OCI-LY7 (cell line): Measurements from ENCODE around the gene TRRAP. TPM values are rescaled to one million over a fixed set of nuclear protein-coding genes. Genes with fewer than 3 reads are reported as not detected.

Experiments used
- BruUV-seq: library from RNA; stranded (reverse); fragments of 400-500 nt; replicated peaks from 2 replicates; lab custom pipeline; 2021; lab: Mats Ljungman, UMichigan
- CTCF ChIA-PET: fragments of 300-600 bp; sonication (Branson Sonifier 250); formaldehyde crosslinking; loops from one replicate; lab custom pipeline; 2022; ENCODE audit warnings: antibody characterized with exemption; ENCODE audit not compliant: unreplicated experiment; lab: Charles Lee
- POLR2A ChIA-PET: fragments of 300-600 bp; sonication (Branson Sonifier 250); formaldehyde crosslinking; loops from one replicate; lab custom pipeline; 2022; ENCODE audit warnings: antibody characterized with exemption; lab: Charles Lee
- DNase-seq: peaks from one replicate; pipeline ENCODE4 v3.0.0-alpha.2; 2015; ENCODE audit warnings: low spot score
- H2AFZ ChIP-seq: fragments of 200-600 bp; sonication (generic), shearing (Covaris generic); 2 replicates; pipeline ENCODE4 v1.6.1; 2014; ENCODE audit warnings: mild to moderate bottlenecking, antibody characterized with exemption, low read length, moderate library complexity
- H3K27ac ChIP-seq: fragments of 200-600 bp; sonication (generic); 2 replicates; pipeline ENCODE4 v1.5.1; 2014; ENCODE audit warnings: mixed run types, low read depth, mild to moderate bottlenecking, moderate library complexity, low read length, inconsistent platforms; ENCODE audit not compliant: poor library complexity, severe bottlenecking
- H3K36me3 ChIP-seq: fragments of 200-600 bp; sonication (generic); 2 replicates; pipeline ENCODE4 v1.6.1; 2014; ENCODE audit warnings: mild to moderate bottlenecking, antibody characterized with exemption, low read length, moderate library complexity, mixed read lengths; ENCODE audit not compliant: insufficient read depth
- H3K4me1 ChIP-seq: fragments of 200-600 bp; sonication (generic); 2 replicates; pipeline ENCODE4 v1.5.1; 2014; ENCODE audit warnings: mild to moderate bottlenecking, low read length; ENCODE audit not compliant: insufficient read depth, poor library complexity, severe bottlenecking
- H3K4me2 ChIP-seq: fragments of 200-600 bp; sonication (generic); 2 replicates; pipeline ENCODE4 v1.6.1; 2014; ENCODE audit warnings: mild to moderate bottlenecking, low read length
- H3K4me3 ChIP-seq: fragments of 200-600 bp; sonication (generic); 2 replicates; pipeline ENCODE4 v1.5.1; 2014; ENCODE audit warnings: mild to moderate bottlenecking, low read depth, low read length; ENCODE audit not compliant: poor library complexity, severe bottlenecking
- H3K79me2 ChIP-seq: fragments of 200-600 bp; sonication (generic); 2 replicates; pipeline ENCODE4 v1.6.1; 2016; ENCODE audit warnings: low read depth, mild to moderate bottlenecking, low read length, moderate library complexity, mixed read lengths; ENCODE audit not compliant: insufficient read depth
- H3K9me2 ChIP-seq: fragments of 200-600 bp; sonication (generic); 2 replicates; pipeline ENCODE4 v1.6.1; 2016; ENCODE audit warnings: mild to moderate bottlenecking, low read length, mixed read lengths; ENCODE audit not compliant: insufficient read depth
- H3K9me3 ChIP-seq: fragments of 200-600 bp; sonication (generic); 2 replicates; pipeline ENCODE4 v1.6.1; 2014; ENCODE audit warnings: mild to moderate bottlenecking, mixed run types, low read length, mixed read lengths
- H4K20me1 ChIP-seq: fragments of 200-600 bp; sonication (generic); 2 replicates; pipeline ENCODE4 v1.6.1; 2014; ENCODE audit warnings: mild to moderate bottlenecking, antibody characterized with exemption, low read length, moderate library complexity, mixed read lengths; ENCODE audit not compliant: insufficient read depth
- EZH2phosphoT487 ChIP-seq: fragments of 200-600 bp; sonication (generic); IDR thresholded peaks from 2 replicates; pipeline ENCODE4 v1.6.1; 2018; ENCODE audit warnings: low read depth, borderline replicate concordance, mild to moderate bottlenecking, mixed run types, antibody characterized with exemption, low read length, moderate library complexity, mixed read lengths
- intact Hi-C: fragments of 100-400 bp; cut with micrococcal nuclease; formaldehyde crosslinking; loops from one replicate; pipeline ENCODE4 v1.10.0; 2022; ENCODE audit not compliant: unreplicated experiment
- total RNA-seq, 2 experiments: library from RNA; depleted of rRNA in 1 of 2; stranded (reverse); fragments of >200 nt in 1 of 2; shearing (Covaris generic) in 1 of 2; gene quantifications; 2 replicates each; pipeline ENCODE4 v1.2.3, GENCODE V29; 2014 to 2022
- TF ChIP-seq, protein P1 (sequence below): fragments of 200-600 bp; sonication (generic); conservative IDR thresholded peaks from 2 replicates; pipeline ENCODE4 v1.5.1; 2014; ENCODE audit warnings: mild to moderate bottlenecking, antibody characterized with exemption, low read length, moderate library complexity, mixed read lengths

The TRRAP gene
- total RNA-seq, 2 experiments from 2014 or later: 50.4 to 86.1 TPM

DNA sequence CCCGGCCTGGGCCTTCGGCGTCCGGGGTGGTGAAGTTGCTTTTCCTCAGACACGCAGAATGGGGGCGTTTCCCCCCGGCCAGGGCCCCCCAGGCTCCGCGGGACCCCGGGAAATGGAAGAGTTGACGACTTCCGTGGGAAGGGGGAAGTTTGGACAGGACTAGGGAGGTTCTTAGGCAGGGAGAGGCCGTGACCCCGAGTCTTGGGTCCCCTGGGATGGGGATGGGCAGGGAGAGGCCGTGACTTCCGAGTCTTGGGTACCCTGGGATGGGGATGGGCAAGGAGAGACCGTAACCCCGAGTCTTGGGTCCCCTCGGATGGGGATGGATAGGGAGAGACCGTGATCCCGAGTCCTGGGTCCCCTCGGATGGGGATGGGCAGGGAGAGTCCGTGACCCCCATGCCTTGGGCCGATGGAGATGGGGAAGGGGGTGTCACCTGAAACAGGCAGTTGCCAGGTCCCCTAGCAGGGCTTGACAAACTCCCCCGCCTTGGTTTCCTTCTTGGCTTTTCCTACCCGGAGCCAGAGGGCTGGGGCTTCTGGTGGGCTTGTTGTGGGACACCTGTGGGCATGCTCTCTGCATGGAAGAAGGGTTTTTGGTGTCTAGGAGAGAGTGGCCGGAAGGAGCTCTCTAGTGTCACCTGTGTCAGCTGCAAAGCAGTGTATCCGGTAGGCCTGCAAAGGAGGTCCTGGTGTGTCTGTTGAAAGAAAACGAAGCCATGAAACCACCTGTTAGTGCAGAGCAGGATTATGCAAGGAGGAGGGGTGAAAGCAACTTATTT is 1.1 kb downstream of the TRRAP start:
- Histone ChIP-seq H3K27ac (peak overlapping the region; percentile 94), H3K4me2 (peak overlapping the region; percentile 80), H3K36me3 (peaks cover 41% of the 10 kb centered on the region), H3K4me1 (peaks cover 38% of the 10 kb centered on the region), H3K79me2 (peaks cover 46% of the 10 kb centered on the region), H3K9me3 (no peaks in the 10 kb centered on the region), H4K20me1 (peaks cover 5% of the 10 kb centered on the region; the same call in 1 of the 2 replicates), H3K4me3 (peak overlapping the region; percentile 97), H2AFZ (no peak overlapping the region), H3K9me2 (no peaks in the 10 kb centered on the region)
- POLR2A ChIA-PET: interaction anchor here (0.6 to 1.0 kb wide), 5 partner anchors 9 to 538 kb away, joined by 3 to 5 read pairs (median 4); partner anchors contain the start of gene TMEM130
- DNase-seq: peak; percentile 96
- intact Hi-C loops: loop anchor here (1.0 to 10.0 kb wide), 2 partner anchors 237 to 565 kb away; no protein-coding TSS in a partner anchor
- CTCF ChIA-PET: interaction anchor here (0.6 to 0.8 kb wide), 2 partner anchors 9 to 594 kb away, joined by 3 to 5 read pairs; partner anchors contain the start of gene TMEM130
- TSS peak; percentile 75 for BruUV-seq
- TF ChIP-seq EZH2phosphoT487: no peak
- TF ChIP-seq, protein P1, sequence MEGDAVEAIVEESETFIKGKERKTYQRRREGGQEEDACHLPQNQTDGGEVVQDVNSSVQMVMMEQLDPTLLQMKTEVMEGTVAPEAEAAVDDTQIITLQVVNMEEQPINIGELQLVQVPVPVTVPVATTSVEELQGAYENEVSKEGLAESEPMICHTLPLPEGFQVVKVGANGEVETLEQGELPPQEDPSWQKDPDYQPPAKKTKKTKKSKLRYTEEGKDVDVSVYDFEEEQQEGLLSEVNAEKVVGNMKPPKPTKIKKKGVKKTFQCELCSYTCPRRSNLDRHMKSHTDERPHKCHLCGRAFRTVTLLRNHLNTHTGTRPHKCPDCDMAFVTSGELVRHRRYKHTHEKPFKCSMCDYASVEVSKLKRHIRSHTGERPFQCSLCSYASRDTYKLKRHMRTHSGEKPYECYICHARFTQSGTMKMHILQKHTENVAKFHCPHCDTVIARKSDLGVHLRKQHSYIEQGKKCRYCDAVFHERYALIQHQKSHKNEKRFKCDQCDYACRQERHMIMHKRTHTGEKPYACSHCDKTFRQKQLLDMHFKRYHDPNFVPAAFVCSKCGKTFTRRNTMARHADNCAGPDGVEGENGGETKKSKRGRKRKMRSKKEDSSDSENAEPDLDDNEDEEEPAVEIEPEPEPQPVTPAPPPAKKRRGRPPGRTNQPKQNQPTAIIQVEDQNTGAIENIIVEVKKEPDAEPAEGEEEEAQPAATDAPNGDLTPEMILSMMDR: peak; percentile 63

- Histone ChIP-seq H3K79me2 (peaks cover 52% of the 10 kb centered on the region), H3K9me2 (no peaks in the 10 kb centered on the region), H3K9me3 (no peaks in the 10 kb centered on the region), H3K36me3 (peaks cover 47% of the 10 kb centered on the region), H3K4me3 (peak overlapping the region; percentile 97), H3K4me2 (peak overlapping the region; percentile 80), H4K20me1 (peaks cover 5% of the 10 kb centered on the region; the same call in 1 of the 2 replicates), H2AFZ (no peak overlapping the region), H3K4me1 (peaks cover 43% of the 10 kb centered on the region), H3K27ac (peak overlapping the region; percentile 94)
- TF ChIP-seq, protein P1: no peak
- no peak for TF ChIP-seq EZH2phosphoT487
- no peak for DNase-seq
- CTCF ChIA-PET: interaction anchor here (0.6 to 0.8 kb wide), 2 partner anchors 10 to 593 kb away, joined by 3 to 5 read pairs; partner anchors contain the start of gene TMEM130
- no TSS peak for BruUV-seq
- POLR2A ChIA-PET: interaction anchor here (0.6 to 1.0 kb wide), 5 partner anchors 10 to 538 kb away, joined by 3 to 5 read pairs (median 4); partner anchors contain the start of gene TMEM130
- intact Hi-C loops: loop anchor here (1.0 to 10.0 kb wide), 2 partner anchors 238 to 565 kb away; no protein-coding TSS in a partner anchor
These were observed 1.6 kb downstream of the TRRAP start for GRCh38 chr7:98879979-98880315.
